GM12875 (cell line): Measurements from ENCODE around the gene TRAPPC3.

Experiments used
- H3K4me3 ChIP-seq: one replicate; pipeline ENCODE4 v1.5.1; 2011; ENCODE audit warnings: low read depth, low read length, control low read depth
- TF ChIP-seq, protein P1 (sequence below): IDR thresholded peaks from 2 replicates; pipeline ENCODE4 v1.5.1; 2011; ENCODE audit warnings: low read depth, mild to moderate bottlenecking, control low read depth, inconsistent platforms, low read length, moderate library complexity, borderline replicate concordance; ENCODE audit not compliant: insufficient read depth

Gene TRAPPC3

GRCh38 chr1:36115931-36116330 lies 33.4 kb downstream of the TRAPPC3 start:
- H3K4me3 ChIP-seq, result no peak overlapping the region
- TF ChIP-seq, protein P1, sequence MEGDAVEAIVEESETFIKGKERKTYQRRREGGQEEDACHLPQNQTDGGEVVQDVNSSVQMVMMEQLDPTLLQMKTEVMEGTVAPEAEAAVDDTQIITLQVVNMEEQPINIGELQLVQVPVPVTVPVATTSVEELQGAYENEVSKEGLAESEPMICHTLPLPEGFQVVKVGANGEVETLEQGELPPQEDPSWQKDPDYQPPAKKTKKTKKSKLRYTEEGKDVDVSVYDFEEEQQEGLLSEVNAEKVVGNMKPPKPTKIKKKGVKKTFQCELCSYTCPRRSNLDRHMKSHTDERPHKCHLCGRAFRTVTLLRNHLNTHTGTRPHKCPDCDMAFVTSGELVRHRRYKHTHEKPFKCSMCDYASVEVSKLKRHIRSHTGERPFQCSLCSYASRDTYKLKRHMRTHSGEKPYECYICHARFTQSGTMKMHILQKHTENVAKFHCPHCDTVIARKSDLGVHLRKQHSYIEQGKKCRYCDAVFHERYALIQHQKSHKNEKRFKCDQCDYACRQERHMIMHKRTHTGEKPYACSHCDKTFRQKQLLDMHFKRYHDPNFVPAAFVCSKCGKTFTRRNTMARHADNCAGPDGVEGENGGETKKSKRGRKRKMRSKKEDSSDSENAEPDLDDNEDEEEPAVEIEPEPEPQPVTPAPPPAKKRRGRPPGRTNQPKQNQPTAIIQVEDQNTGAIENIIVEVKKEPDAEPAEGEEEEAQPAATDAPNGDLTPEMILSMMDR, result no peak

GRCh38 chr1:36115200-36115669 lies 34.1 kb downstream of the TRAPPC3 start:
- no peak overlapping the region for H3K4me3 ChIP-seq
- TF ChIP-seq, protein P1, result no peak

GRCh38 chr1:36114371-36114770 lies 34.9 kb downstream of the TRAPPC3 start:
- TF ChIP-seq, protein P1, result no peak
- H3K4me3 ChIP-seq, result no peak overlapping the region

DNA sequence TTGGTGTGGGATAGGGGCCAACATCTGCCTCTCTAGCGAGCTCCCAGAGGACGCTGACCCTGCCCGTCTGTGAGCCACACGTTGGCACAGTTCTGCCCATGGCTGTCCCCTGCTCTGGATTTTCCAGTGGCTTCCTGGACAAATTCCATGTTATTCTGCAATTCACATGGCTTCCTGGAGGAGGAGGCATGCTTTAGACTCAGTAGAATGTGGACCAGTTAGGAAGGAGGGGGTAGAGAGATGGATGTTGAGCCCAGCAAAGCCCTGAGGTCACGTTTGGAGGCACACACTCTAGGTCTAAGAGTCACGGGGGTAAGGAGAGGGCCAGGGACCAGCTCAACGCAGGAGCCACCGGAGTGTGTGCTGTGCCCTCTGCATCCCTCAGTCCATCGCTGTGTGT lies 36.5 kb downstream of the TRAPPC3 start:
- TF ChIP-seq, protein P1, result no peak
- H3K4me3 ChIP-seq, result no peak overlapping the region

- no peak overlapping the region for H3K4me3 ChIP-seq
- TF ChIP-seq, protein P1, result no peak
Measured at GRCh38 chr1:36111151-36111550, 38.1 kb downstream of the TRAPPC3 start.

DNA sequence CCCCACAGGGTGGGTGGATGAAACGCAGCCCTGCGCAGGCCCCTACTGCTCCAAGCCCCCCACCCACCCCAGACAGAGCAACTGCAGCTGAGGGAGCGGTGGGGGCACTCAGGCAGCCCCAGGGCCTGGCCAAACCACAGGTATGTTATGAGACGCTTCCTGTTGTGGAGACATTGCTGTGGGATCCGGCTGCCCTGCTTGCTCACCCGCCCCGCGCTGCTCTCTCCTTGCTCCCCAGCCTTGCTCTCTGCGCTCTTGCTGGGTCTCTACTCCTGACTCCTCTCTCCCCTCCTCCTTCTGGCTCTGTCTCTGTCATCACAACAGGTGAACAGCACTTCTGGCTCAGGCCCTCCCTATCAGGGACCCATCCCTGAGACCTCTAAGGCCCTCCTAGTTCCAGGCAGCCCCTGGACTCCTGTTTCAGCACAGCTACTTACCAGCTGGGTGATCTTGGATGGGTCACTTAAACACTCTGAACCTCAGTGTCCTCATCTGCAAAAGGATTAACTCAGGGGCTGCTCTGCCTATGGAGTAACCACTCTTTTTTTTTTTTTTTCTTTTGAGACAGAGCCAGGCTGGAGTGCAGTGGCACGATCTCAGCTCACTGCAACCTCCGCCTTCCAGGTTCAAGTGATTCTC lies 40.1 kb downstream of the TRAPPC3 start:
- no peak overlapping the region for H3K4me3 ChIP-seq
- TF ChIP-seq, protein P1, result no peak

- no peak overlapping the region for H3K4me3 ChIP-seq
- TF ChIP-seq, protein P1, result no peak
Measured at GRCh38 chr1:36108314-36108713, 41.0 kb downstream of the TRAPPC3 start.
